Activated T-helper 2 cell treated with anti-CD3 and anti-CD28 coated beads, Interferon-gamma antibody, Interleukin-2, Interleukin-4, amounts not matched to agents 10 μg/mL and 5 μg/mL and 100 μg/mL, durations not matched to agents 14 hours and 24 hours and 36 hours (primary cell): ENCODE measurements around the gene ME1. TPM values are rescaled to one million over a fixed set of nuclear protein-coding genes. Genes with fewer than 3 reads are reported as not detected.

Experiments used
- DNase-seq: peaks from one replicate; pipeline ENCODE4 v3.0.0; 2021; ENCODE audit warnings: low spot score
- H3K27ac Mint-ChIP-seq: one replicate; pipeline ENCODE4 v1.8.0; 2021; ENCODE audit warnings: mixed read lengths
- H3K27me3 Mint-ChIP-seq: one replicate; pipeline ENCODE4 v1.8.0; 2021; ENCODE audit warnings: low read depth, mixed read lengths
- H3K36me3 Mint-ChIP-seq: one replicate; pipeline ENCODE4 v1.8.0; 2021; ENCODE audit warnings: low read depth, mixed read lengths
- H3K4me1 Mint-ChIP-seq: one replicate; pipeline ENCODE4 v1.8.0; 2021; ENCODE audit warnings: low read depth, mixed read lengths
- H3K4me3 Mint-ChIP-seq: one replicate; pipeline ENCODE4 v1.8.0; 2021; ENCODE audit warnings: low read depth, mild to moderate bottlenecking, moderate library complexity, mixed read lengths
- H3K9me3 Mint-ChIP-seq: one replicate; pipeline ENCODE4 v1.8.0; 2021; ENCODE audit warnings: mixed read lengths
- intact Hi-C: fragments of 100-400 bp; cut with micrococcal nuclease; formaldehyde crosslinking; loops from one replicate; pipeline ENCODE4 v1.15.1; 2023
- total RNA-seq: library from RNA; stranded (reverse); gene quantifications from 2 replicates; pipeline ENCODE4 v1.2.3, GENCODE V29; 2022

The ME1 gene
- total RNA-seq, 1 donor from 2014 or later = not detected

DNA sequence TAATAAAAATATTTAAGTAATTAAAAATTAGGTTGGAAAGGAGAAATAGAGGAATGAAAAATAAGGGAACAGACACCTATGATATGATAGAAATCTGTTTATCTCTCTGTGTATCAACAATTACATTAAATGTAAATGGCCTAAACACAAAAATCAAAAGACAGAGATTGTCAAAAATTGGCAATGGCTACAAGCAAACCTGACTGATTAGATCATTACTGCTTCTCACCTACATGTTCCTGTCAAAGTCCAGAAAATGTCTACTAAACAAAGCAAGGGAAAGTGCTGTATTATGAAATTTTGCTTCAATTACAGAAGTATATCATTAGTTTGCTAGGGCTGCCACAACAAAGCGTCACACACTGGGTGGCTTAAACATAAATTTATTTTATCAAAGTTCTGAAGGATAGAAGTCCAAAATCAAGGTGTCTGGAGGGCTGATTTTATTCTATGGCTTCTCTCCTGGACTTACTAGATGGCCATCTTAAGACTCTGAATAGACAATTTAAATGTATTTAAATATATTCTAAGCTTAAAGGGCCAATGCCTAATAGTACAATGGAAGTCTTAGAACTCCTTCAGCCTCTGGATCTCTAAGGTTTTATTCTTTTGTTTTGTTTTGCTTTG, 6.3 kb downstream of the ME1 start:
- no peak for DNase-seq
- Mint-ChIP-seq H3K36me3 (no peaks in the 10 kb centered on the region), H3K27ac (no peak overlapping the region), H3K4me1 (no peaks in the 10 kb centered on the region), H3K27me3 (peaks cover 2% of the 10 kb centered on the region), H3K9me3 (peaks cover 22% of the 10 kb centered on the region), H3K4me3 (no peak overlapping the region)
- intact Hi-C loops = no loop called here

DNA sequence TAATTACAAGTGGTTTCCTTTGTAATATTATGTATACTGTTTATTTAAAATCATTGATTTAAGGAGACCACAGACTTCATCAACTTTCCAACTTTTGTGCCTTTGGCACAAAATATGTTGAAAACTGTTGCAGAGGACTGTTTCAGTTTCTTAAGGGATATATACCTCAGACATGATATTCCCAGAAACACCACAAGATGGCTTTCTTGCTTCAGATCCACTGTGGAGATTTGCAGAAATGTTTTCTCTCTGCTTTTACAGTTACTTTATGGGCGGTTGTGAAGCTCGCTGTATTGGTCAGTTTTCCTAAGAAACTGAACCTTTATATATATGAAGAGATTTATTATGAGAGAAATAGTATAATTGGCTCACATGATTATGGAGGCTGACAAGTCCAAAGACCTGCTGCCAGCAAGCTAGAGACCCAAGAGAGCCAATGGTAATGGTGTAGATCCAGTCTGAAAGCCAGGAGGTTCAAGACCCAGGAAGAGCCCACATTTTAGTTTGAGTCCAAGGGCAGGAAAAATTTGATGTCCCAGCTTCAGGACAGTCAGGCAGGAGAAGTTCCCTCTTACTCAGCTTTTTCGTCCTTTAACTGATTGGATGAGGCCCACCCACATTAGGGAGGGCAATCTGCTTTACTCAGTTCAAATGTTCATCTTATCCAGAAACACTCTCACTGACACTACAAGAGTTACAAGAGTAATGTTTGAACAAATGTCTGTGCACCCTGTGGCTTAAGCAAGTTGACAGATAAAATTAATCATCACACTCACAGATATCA, 12.8 kb downstream of the ME1 start:
- no peak overlapping the region for H3K27ac Mint-ChIP-seq
- no peak for DNase-seq
- no peaks in the 10 kb centered on the region for H3K27me3 Mint-ChIP-seq
- no peaks in the 10 kb centered on the region for H3K36me3 Mint-ChIP-seq
- H3K4me3 Mint-ChIP-seq = no peak overlapping the region
- intact Hi-C loops = loop anchor here (5.0 kb wide), 1 partner anchor 94 kb away; the partner anchor contains the start of gene PRSS35
- H3K9me3 Mint-ChIP-seq = peaks cover 6% of the 10 kb centered on the region
- no peaks in the 10 kb centered on the region for H3K4me1 Mint-ChIP-seq

DNA sequence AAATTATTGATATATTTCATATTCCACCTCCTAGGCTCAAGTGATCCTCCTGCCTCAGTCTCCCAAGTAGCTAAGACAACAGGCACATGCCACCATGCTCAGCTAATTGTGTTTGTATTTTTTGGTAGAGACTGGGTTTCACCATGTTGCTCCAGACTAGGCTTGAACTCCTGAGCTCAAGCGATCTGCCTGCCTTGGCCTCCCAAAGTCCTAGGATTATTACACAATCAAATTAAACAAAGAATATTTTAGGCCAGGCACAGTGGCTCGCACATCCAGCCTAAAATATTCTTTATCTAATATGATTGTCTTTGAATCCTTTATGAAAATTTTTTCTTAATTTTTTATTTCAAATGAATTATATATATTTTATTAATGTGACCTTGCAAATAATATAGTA, 17.8 kb downstream of the ME1 start:
- H3K4me3 Mint-ChIP-seq = no peak overlapping the region
- no peaks in the 10 kb centered on the region for H3K9me3 Mint-ChIP-seq
- no peaks in the 10 kb centered on the region for H3K4me1 Mint-ChIP-seq
- no peak overlapping the region for H3K27ac Mint-ChIP-seq
- H3K27me3 Mint-ChIP-seq = no peaks in the 10 kb centered on the region
- no peak for DNase-seq
- H3K36me3 Mint-ChIP-seq = no peaks in the 10 kb centered on the region
- intact Hi-C loops = no loop called here

DNA sequence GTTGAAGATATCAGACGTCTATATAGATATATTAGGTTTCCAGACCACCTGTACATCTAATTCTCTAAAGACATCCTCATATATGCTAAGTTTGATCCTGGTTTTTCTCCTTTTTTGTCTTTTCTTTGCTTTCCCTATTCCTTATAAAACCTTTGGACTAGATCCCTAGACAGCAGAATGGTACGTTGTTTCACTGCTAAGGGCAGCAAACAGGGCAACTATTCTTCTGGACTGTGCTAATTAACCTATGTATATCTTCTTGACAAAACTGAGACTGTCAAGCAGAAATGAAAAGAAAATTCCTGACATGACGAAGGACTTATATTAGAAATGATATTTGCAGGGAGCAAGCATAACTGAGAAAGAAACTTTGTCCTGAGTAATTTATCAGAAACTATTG, 19.1 kb downstream of the ME1 start:
- Mint-ChIP-seq H3K27me3 (no peaks in the 10 kb centered on the region), H3K4me1 (no peaks in the 10 kb centered on the region), H3K27ac (no peak overlapping the region), H3K36me3 (no peaks in the 10 kb centered on the region), H3K4me3 (no peak overlapping the region), H3K9me3 (no peaks in the 10 kb centered on the region)
- DNase-seq = no peak
- intact Hi-C loops = no loop called here

DNA sequence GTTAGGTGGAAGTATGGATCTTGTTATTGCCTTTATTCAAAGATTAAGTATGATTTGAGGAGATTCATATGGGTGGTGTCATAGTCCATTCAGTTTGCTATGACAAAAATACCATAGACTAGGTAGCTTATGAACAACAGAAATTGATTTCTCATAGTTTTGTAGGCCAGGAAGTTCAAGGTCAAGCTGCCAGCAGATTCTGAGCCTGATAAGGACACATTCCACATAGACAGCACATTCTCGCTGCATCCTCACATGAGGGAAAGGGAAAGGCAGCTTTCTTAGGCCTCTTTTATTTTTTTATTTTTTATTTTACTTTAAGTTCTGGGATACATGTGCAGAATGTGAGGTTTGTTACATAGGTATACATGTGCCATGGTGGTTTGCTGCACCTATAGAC, 27.7 kb downstream of the ME1 start:
- H3K36me3 Mint-ChIP-seq = no peaks in the 10 kb centered on the region
- no peak for DNase-seq
- no peak overlapping the region for H3K4me3 Mint-ChIP-seq
- H3K27ac Mint-ChIP-seq = no peak overlapping the region
- no peaks in the 10 kb centered on the region for H3K4me1 Mint-ChIP-seq
- H3K9me3 Mint-ChIP-seq = no peaks in the 10 kb centered on the region
- H3K27me3 Mint-ChIP-seq = no peaks in the 10 kb centered on the region
- intact Hi-C loops = no loop called here

DNA sequence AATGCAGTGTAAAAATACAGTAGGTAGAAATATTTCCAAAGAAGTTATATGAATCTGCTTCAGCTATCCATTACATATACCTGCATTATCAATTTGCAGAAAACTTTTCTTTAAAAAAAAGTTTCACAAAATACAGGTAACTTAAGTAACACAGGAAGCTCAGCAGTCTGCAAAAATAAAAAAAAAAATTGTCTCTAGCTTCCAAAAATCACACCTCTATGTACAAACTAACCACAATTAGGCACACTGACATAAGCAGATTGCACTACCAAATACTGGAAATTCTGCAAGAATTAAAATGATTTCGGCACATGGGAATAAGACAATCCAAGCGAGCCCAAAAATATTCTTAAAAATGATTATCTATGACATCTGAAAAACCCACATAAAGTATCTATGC, 41.2 kb downstream of the ME1 start:
- Mint-ChIP-seq H3K4me1 (no peaks in the 10 kb centered on the region), H3K36me3 (no peaks in the 10 kb centered on the region), H3K27me3 (no peaks in the 10 kb centered on the region), H3K4me3 (no peak overlapping the region), H3K27ac (no peak overlapping the region), H3K9me3 (no peaks in the 10 kb centered on the region)
- no peak for DNase-seq
- intact Hi-C loops = no loop called here

DNA sequence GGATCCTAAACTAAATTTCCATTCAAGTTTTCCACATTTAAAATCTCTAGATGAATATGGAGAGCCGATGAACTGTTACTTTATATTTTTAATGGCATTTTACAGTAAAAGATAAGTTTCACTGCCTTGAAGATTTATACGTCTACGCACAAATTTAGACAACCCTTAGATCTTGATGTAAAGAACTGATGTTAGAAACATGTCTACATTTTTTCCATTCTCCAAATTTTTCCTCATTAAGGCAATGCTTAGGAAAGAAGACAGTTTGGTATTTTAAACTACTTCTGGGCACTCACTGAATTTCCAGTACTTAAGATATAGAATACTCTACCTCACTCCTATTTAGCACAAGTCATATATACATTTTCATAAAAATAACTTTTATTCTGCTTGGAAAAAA, 45.4 kb downstream of the ME1 start:
- Mint-ChIP-seq H3K36me3 (no peaks in the 10 kb centered on the region), H3K4me1 (no peaks in the 10 kb centered on the region), H3K4me3 (no peak overlapping the region), H3K27me3 (no peaks in the 10 kb centered on the region), H3K27ac (no peak overlapping the region), H3K9me3 (no peaks in the 10 kb centered on the region)
- no peak for DNase-seq
- intact Hi-C loops = no loop called here

DNA sequence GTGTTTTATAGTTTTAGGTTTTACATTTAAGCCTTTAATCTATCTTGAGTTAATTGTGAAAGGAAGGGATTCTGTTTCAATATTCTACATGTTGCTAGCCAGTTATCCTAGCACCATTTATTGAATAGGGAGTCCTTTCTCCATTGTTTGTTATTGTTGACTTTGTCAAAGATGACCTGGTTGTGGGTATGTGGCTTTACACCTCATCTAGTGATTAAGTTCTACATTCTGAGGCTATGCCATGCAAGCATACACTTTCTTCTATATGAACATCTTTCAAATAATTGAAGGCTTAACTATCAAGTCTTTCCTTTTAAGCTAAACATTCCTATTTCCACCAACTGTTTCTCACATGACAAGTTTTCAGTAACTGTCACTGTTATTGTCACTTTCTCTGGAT, 46.1 kb downstream of the ME1 start:
- DNase-seq = no peak
- Mint-ChIP-seq H3K36me3 (no peaks in the 10 kb centered on the region), H3K27me3 (no peaks in the 10 kb centered on the region), H3K4me3 (no peak overlapping the region), H3K4me1 (no peaks in the 10 kb centered on the region), H3K27ac (no peak overlapping the region), H3K9me3 (no peaks in the 10 kb centered on the region)
- intact Hi-C loops = no loop called here

DNA sequence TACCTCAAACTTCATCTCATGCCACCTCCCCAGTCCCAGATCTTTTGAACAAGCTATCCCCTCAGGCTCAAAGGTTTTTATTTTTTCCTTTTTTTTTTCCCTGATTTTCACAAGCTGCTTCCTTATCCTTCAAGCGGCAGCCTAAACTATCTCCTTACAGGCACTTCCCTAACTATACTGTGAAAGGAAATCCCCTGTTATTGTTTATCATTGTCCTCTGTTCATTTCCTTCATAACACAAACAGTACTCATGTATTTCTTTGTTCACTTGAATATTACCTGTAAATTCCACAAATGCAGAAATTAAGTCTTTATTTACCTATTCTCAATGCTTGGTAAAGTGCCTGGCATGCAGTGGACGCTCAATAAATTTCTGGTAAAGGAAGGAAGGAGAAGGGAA, 48.9 kb downstream of the ME1 start:
- Mint-ChIP-seq H3K36me3 (no peaks in the 10 kb centered on the region), H3K4me3 (no peak overlapping the region), H3K27me3 (no peaks in the 10 kb centered on the region), H3K9me3 (no peaks in the 10 kb centered on the region), H3K27ac (no peak overlapping the region), H3K4me1 (no peaks in the 10 kb centered on the region)
- no peak for DNase-seq
- intact Hi-C loops = no loop called here

DNA sequence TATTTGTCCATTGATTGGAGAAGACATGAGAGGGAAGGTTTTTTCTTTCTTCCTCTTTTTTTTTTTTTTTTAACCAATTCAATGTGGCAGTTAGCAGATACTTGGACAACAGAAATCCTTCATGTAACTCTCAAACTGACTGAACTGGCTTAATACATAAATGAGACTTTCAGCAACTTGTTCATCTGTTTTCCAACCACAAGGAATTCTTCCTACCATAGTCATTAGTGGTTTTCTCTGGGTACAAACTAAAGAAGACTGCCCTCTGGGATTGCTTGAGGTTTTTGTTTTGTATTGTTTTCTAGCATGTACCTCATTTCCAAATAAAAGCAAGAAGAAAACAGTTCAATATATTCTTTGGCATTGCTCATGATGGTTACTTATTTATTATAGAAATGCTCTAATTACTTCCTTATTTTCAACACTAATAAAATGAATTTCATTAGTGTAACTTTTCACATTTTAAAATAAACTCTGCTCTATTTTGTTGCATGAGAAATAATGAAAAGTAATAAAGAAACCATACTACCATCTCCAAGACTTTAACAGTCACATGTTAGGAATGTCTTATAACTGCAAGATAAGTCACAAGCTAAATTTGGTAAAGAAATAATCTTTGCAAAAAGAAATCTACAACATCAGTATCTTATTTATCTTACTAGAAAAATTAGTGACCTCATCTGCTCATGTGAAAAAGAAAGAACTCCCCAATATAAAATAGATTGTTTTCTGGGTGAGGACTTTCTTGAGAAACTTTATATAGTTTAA, 52.0 kb downstream of the ME1 start:
- DNase-seq = no peak
- Mint-ChIP-seq H3K27ac (no peak overlapping the region), H3K4me3 (no peak overlapping the region), H3K36me3 (no peaks in the 10 kb centered on the region), H3K9me3 (no peaks in the 10 kb centered on the region), H3K27me3 (no peaks in the 10 kb centered on the region), H3K4me1 (no peaks in the 10 kb centered on the region)
- intact Hi-C loops = no loop called here

DNA sequence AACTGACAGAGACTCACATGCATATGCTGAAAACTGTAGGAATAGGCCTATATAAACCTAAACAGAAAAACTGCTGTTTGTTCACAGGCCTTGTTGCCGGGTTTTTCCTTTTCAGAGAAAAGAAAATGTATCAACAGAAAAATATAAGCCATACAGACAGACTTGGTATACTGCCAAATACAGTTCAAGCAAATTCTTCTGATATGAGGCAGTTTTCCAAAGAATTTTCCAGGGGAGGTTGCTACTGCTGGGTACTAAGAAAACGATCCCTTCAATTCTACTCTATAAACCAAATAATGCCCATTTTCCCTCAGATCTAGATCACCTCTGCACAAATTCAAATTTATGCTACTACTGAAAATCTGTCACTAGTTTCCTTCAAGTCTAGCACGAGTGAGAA, 59.4 kb downstream of the ME1 start:
- Mint-ChIP-seq H3K4me1 (no peaks in the 10 kb centered on the region), H3K36me3 (no peaks in the 10 kb centered on the region), H3K27me3 (no peaks in the 10 kb centered on the region), H3K27ac (no peak overlapping the region), H3K4me3 (no peak overlapping the region), H3K9me3 (no peaks in the 10 kb centered on the region)
- intact Hi-C loops = no loop called here
- DNase-seq = no peak

DNA sequence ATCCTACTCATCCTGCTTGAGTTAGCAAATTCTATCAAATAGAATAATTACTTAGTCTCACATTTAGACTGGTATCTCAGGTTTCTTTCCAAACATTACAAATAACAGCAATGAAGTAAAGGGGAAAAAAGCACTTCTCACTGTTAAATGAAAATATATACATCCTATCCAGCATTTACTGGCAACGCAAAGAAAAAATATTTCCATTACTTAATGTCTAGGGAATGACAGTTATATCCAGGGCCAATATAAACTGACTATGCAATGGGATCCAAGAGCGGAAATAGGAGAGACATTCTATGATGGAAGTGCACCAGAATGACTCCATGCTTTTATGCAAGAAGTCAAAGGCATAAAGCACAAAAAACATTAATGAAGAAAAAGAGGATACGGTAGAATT, 60.3 kb downstream of the ME1 start:
- H3K9me3 Mint-ChIP-seq = no peaks in the 10 kb centered on the region
- no peaks in the 10 kb centered on the region for H3K27me3 Mint-ChIP-seq
- no peaks in the 10 kb centered on the region for H3K36me3 Mint-ChIP-seq
- no peaks in the 10 kb centered on the region for H3K4me1 Mint-ChIP-seq
- intact Hi-C loops = no loop called here
- DNase-seq = no peak
- H3K27ac Mint-ChIP-seq = no peak overlapping the region
- H3K4me3 Mint-ChIP-seq = no peak overlapping the region

DNA sequence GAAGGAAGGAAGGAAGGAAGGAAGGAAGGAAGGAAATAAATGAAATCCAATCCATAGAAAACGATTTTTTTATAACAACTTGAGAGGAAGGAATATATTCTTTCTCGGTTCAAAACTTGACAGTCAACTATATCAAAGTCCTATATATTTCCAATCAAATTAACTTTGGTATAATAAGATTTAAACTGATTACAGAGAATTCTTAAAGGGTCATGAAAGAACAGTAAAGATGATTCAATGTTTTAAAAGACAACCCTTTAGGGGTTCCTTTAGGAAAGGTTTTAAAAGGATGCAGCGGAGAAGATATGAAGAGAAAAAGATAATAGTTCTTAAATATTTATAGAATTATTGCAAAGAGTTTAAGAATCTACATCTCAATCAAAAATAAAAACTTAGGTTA, 61.2 kb downstream of the ME1 start:
- H3K27ac Mint-ChIP-seq = no peak overlapping the region
- no peaks in the 10 kb centered on the region for H3K36me3 Mint-ChIP-seq
- no peaks in the 10 kb centered on the region for H3K27me3 Mint-ChIP-seq
- H3K4me3 Mint-ChIP-seq = no peak overlapping the region
- H3K4me1 Mint-ChIP-seq = no peaks in the 10 kb centered on the region
- DNase-seq = no peak
- no peaks in the 10 kb centered on the region for H3K9me3 Mint-ChIP-seq
- intact Hi-C loops = no loop called here
